ENCODE data around the gene PPP2R5C. TPM values are rescaled to one million over a fixed set of nuclear protein-coding genes. Genes with fewer than 3 reads are reported as not detected.
A peak's percentile ranks its signal among the peaks of the same experiment; 100 is the strongest.

PPP2R5C gene
- total RNA-seq, 1 experiment from 2014 or later = 89.9 TPM

DNA sequence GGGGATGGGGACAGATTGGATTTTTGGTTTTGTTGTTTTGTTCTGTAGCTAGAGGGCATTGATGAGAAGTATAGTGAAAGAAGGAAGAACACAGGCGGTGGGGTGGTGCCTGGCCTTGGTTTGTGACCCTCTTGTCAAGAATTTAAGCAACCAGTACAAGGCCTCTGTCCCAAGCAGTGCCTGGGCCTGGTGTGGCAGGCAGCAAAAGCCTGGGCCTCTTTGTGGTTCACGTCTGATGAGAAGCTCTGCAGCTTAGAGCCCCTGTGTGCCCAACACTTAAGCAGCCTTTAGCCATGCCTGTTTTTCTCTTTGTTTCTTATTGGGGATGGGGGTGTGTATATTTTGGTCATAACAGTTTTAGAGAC is 98.0 kb downstream of the PPP2R5C start (continued):
- TF ChIP-seq, protein P1, sequence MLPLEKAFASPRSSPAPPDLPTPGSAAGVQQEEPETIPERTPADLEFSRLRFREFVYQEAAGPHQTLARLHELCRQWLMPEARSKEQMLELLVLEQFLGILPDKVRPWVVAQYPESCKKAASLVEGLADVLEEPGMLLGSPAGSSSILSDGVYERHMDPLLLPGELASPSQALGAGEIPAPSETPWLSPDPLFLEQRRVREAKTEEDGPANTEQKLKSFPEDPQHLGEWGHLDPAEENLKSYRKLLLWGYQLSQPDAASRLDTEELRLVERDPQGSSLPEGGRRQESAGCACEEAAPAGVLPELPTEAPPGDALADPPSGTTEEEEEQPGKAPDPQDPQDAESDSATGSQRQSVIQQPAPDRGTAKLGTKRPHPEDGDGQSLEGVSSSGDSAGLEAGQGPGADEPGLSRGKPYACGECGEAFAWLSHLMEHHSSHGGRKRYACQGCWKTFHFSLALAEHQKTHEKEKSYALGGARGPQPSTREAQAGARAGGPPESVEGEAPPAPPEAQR (CRISPR knock-in tag; IDR thresholded peaks at IDR 0.05) = no peak
- TF ChIP-seq JAZF1 (CRISPR knock-in tag; IDR thresholded peaks at IDR 0.05) = no peak
- TF ChIP-seq, protein P2, sequence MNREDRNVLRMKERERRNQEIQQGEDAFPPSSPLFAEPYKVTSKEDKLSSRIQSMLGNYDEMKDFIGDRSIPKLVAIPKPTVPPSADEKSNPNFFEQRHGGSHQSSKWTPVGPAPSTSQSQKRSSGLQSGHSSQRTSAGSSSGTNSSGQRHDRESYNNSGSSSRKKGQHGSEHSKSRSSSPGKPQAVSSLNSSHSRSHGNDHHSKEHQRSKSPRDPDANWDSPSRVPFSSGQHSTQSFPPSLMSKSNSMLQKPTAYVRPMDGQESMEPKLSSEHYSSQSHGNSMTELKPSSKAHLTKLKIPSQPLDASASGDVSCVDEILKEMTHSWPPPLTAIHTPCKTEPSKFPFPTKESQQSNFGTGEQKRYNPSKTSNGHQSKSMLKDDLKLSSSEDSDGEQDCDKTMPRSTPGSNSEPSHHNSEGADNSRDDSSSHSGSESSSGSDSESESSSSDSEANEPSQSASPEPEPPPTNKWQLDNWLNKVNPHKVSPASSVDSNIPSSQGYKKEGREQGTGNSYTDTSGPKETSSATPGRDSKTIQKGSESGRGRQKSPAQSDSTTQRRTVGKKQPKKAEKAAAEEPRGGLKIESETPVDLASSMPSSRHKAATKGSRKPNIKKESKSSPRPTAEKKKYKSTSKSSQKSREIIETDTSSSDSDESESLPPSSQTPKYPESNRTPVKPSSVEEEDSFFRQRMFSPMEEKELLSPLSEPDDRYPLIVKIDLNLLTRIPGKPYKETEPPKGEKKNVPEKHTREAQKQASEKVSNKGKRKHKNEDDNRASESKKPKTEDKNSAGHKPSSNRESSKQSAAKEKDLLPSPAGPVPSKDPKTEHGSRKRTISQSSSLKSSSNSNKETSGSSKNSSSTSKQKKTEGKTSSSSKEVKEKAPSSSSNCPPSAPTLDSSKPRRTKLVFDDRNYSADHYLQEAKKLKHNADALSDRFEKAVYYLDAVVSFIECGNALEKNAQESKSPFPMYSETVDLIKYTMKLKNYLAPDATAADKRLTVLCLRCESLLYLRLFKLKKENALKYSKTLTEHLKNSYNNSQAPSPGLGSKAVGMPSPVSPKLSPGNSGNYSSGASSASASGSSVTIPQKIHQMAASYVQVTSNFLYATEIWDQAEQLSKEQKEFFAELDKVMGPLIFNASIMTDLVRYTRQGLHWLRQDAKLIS (CRISPR knock-in tag; IDR thresholded peaks at IDR 0.05; ENCODE audit: borderline replicate concordance) = no peak
- TF ChIP-seq TEAD4 (CRISPR knock-in tag; IDR thresholded peaks at IDR 0.05) = no peak
- no peak for TF ChIP-seq ZNF396 (CRISPR knock-in tag; IDR thresholded peaks at IDR 0.05; ENCODE audit: borderline replicate concordance)
- TF ChIP-seq ZBTB21 (CRISPR knock-in tag; IDR thresholded peaks at IDR 0.05; ENCODE audit: borderline replicate concordance) = no peak
- no peak for TF ChIP-seq NFATC4 (CRISPR knock-in tag; IDR thresholded peaks at IDR 0.05)
- TF ChIP-seq ZNF423 (CRISPR knock-in tag; IDR thresholded peaks at IDR 0.05) = no peak
- TF ChIP-seq ZNF671 (CRISPR knock-in tag; IDR thresholded peaks at IDR 0.05) = no peak
- no peak for TF ChIP-seq NR3C1 (CRISPR knock-in tag; conservative IDR thresholded peaks at IDR 0.05; ENCODE audit: low read depth)
- no peak for TF ChIP-seq ZNF416 (CRISPR knock-in tag; IDR thresholded peaks at IDR 0.05)

DNA sequence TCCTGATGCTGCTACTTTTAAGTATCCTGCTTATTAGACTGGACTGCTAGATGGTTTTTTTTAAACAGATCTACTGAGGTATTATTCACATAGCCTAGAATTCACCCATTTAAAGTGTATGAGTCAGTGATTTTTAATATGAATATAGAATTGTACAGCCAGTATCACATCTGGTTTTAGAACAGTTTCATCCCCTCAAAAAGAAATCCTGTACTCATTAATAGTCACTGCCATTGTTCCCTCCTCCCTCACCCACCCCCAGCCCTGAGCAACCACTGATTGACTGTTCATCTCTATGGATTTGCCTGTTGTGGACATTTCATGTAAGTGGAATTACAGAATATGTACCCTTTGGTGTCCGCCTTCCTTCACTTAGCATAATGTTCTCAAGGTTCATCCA is 98.4 kb downstream of the PPP2R5C start:
- Mint-ChIP-seq H3K4me3 (no peak overlapping the region), H3K9me3 (no peaks in the 10 kb centered on the region), H3K27ac (peak overlapping the region; percentile 4; the same call in 1 of the 2 replicates), H3K4me1 (no peaks in the 10 kb centered on the region), H3K27me3 (ENCODE audit: low read depth) (no peaks in the 10 kb centered on the region), H3K36me3 (peaks cover 5% of the 10 kb centered on the region)
- no peak for TF ChIP-seq ZNF121 (CRISPR knock-in tag; IDR thresholded peaks at IDR 0.05)
- TF ChIP-seq, protein P3, sequence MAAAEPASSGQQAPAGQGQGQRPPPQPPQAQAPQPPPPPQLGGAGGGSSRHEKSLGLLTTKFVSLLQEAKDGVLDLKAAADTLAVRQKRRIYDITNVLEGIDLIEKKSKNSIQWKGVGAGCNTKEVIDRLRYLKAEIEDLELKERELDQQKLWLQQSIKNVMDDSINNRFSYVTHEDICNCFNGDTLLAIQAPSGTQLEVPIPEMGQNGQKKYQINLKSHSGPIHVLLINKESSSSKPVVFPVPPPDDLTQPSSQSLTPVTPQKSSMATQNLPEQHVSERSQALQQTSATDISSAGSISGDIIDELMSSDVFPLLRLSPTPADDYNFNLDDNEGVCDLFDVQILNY (CRISPR knock-in tag; IDR thresholded peaks at IDR 0.05) = no peak
- no peak for TF ChIP-seq TP53 (CRISPR knock-in tag; IDR thresholded peaks at IDR 0.05)
- TF ChIP-seq, protein P4, sequence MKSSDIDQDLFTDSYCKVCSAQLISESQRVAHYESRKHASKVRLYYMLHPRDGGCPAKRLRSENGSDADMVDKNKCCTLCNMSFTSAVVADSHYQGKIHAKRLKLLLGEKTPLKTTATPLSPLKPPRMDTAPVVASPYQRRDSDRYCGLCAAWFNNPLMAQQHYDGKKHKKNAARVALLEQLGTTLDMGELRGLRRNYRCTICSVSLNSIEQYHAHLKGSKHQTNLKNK (CRISPR knock-in tag; IDR thresholded peaks at IDR 0.05) = no peak
- TF ChIP-seq, protein P5, sequence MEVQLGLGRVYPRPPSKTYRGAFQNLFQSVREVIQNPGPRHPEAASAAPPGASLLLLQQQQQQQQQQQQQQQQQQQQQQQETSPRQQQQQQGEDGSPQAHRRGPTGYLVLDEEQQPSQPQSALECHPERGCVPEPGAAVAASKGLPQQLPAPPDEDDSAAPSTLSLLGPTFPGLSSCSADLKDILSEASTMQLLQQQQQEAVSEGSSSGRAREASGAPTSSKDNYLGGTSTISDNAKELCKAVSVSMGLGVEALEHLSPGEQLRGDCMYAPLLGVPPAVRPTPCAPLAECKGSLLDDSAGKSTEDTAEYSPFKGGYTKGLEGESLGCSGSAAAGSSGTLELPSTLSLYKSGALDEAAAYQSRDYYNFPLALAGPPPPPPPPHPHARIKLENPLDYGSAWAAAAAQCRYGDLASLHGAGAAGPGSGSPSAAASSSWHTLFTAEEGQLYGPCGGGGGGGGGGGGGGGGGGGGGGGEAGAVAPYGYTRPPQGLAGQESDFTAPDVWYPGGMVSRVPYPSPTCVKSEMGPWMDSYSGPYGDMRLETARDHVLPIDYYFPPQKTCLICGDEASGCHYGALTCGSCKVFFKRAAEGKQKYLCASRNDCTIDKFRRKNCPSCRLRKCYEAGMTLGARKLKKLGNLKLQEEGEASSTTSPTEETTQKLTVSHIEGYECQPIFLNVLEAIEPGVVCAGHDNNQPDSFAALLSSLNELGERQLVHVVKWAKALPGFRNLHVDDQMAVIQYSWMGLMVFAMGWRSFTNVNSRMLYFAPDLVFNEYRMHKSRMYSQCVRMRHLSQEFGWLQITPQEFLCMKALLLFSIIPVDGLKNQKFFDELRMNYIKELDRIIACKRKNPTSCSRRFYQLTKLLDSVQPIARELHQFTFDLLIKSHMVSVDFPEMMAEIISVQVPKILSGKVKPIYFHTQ (CRISPR knock-in tag; IDR thresholded peaks at IDR 0.05) = no peak
- TF ChIP-seq FOXJ3 (CRISPR knock-in tag; IDR thresholded peaks at IDR 0.05; ENCODE audit: borderline replicate concordance) = no peak
- TF ChIP-seq SMAD4 (CRISPR knock-in tag; IDR thresholded peaks at IDR 0.05) = no peak
- TF ChIP-seq, protein P6, sequence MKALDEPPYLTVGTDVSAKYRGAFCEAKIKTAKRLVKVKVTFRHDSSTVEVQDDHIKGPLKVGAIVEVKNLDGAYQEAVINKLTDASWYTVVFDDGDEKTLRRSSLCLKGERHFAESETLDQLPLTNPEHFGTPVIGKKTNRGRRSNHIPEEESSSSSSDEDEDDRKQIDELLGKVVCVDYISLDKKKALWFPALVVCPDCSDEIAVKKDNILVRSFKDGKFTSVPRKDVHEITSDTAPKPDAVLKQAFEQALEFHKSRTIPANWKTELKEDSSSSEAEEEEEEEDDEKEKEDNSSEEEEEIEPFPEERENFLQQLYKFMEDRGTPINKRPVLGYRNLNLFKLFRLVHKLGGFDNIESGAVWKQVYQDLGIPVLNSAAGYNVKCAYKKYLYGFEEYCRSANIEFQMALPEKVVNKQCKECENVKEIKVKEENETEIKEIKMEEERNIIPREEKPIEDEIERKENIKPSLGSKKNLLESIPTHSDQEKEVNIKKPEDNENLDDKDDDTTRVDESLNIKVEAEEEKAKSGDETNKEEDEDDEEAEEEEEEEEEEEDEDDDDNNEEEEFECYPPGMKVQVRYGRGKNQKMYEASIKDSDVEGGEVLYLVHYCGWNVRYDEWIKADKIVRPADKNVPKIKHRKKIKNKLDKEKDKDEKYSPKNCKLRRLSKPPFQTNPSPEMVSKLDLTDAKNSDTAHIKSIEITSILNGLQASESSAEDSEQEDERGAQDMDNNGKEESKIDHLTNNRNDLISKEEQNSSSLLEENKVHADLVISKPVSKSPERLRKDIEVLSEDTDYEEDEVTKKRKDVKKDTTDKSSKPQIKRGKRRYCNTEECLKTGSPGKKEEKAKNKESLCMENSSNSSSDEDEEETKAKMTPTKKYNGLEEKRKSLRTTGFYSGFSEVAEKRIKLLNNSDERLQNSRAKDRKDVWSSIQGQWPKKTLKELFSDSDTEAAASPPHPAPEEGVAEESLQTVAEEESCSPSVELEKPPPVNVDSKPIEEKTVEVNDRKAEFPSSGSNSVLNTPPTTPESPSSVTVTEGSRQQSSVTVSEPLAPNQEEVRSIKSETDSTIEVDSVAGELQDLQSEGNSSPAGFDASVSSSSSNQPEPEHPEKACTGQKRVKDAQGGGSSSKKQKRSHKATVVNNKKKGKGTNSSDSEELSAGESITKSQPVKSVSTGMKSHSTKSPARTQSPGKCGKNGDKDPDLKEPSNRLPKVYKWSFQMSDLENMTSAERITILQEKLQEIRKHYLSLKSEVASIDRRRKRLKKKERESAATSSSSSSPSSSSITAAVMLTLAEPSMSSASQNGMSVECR (CRISPR knock-in tag; IDR thresholded peaks at IDR 0.05; ENCODE audit: borderline replicate concordance) = no peak
- TF ChIP-seq, protein P7, sequence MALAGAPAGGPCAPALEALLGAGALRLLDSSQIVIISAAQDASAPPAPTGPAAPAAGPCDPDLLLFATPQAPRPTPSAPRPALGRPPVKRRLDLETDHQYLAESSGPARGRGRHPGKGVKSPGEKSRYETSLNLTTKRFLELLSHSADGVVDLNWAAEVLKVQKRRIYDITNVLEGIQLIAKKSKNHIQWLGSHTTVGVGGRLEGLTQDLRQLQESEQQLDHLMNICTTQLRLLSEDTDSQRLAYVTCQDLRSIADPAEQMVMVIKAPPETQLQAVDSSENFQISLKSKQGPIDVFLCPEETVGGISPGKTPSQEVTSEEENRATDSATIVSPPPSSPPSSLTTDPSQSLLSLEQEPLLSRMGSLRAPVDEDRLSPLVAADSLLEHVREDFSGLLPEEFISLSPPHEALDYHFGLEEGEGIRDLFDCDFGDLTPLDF (CRISPR knock-in tag; IDR thresholded peaks at IDR 0.05) = no peak
- TF ChIP-seq ELF4 (CRISPR knock-in tag; IDR thresholded peaks at IDR 0.05; ENCODE audit: low read depth) = no peak
- no peak for TF ChIP-seq HMGA2 (CRISPR knock-in tag; IDR thresholded peaks at IDR 0.05)
- POLR2A ChIA-PET = no interaction called here
- no peak for DNase-seq (ENCODE audit: low spot score)
- CTCF ChIA-PET = no interaction called here
- no peak for ATAC-seq

Measured in WTC11 (cell line).